ENCODE measurements around the gene CTNNA2.

CTNNA2 gene

DNA sequence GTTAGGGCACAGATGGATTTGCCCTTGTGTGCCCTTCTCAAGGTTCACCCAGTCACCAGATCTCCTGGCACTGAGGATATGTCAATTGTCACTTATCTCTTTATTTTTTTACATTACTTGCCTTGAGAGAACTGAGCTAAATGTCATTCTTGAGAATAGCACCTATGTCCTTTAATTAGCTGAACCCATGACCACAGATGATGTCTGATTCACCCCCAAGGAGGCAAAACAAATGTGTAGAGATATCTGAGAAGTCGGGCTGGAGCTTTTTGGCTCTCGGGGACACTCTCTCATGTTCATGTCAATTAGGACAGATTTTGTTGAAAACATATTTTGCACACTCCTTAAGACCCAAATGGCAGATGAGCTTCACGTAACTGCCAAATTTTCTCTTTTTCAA, 963.1 kb downstream of the CTNNA2 start:
- Histone ChIP-seq H3K9me3 (ENCODE audit: insufficient read depth, low read length) (no peaks in the 10 kb centered on the region), H3K4me2 (ENCODE audit: low read length) (peak overlapping the region; percentile 9), H3K4me1 (ENCODE audit: low read length) (peaks cover 8% of the 10 kb centered on the region), H2AFZ (ENCODE audit: low read depth, low read length) (no peak overlapping the region), H3K4me3 (ENCODE audit: low read length) (no peak overlapping the region), H4K20me1 (ENCODE audit: insufficient read depth, low read length) (no peaks in the 10 kb centered on the region), H3K27me3 (ENCODE audit: low read depth, low read length) (no peaks in the 10 kb centered on the region), H3K9ac (ENCODE audit: low read length) (no peak overlapping the region), H3K36me3 (replicated peaks; ENCODE audit: low read depth, low read length) (no peaks in the 10 kb centered on the region), H3K79me2 (ENCODE audit: low read length) (no peaks in the 10 kb centered on the region), H3K27ac (ENCODE audit: low read length) (no peak overlapping the region)
- TF ChIP-seq, protein P1, sequence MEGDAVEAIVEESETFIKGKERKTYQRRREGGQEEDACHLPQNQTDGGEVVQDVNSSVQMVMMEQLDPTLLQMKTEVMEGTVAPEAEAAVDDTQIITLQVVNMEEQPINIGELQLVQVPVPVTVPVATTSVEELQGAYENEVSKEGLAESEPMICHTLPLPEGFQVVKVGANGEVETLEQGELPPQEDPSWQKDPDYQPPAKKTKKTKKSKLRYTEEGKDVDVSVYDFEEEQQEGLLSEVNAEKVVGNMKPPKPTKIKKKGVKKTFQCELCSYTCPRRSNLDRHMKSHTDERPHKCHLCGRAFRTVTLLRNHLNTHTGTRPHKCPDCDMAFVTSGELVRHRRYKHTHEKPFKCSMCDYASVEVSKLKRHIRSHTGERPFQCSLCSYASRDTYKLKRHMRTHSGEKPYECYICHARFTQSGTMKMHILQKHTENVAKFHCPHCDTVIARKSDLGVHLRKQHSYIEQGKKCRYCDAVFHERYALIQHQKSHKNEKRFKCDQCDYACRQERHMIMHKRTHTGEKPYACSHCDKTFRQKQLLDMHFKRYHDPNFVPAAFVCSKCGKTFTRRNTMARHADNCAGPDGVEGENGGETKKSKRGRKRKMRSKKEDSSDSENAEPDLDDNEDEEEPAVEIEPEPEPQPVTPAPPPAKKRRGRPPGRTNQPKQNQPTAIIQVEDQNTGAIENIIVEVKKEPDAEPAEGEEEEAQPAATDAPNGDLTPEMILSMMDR (IDR thresholded peaks at IDR 0.05; ENCODE audit: low read depth, low read length) = no peak
- TF ChIP-seq EZH2phosphoT487 (IDR thresholded peaks at IDR 0.05; ENCODE audit: low read depth) = no peak

DNA sequence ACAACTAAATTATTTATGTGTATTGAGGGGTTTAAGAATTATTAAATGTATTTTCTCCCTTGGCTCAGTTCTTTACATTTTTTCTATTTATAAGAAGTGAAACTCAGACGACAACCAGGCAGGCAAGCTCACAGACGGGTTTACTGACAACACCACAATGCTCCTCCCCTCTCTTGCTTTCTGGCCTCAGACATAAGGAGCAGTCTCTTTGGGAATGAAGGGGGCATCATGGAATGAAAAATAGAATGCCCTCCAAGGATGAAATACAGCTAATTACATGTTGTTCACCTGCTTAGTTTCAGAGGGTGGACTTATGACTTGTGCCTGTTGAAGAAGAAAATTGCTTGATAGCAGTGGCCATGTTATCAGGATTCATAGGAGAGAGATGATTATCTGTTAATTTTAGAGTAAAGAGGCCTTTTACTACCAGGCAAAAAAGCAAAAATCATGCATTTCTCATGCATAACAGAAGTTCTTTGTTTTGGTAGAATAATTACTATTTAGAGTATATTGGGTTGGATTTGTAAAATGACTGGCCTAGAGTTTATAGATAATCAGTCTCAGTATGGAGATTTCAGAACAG, 963.8 kb downstream of the CTNNA2 start:
- Histone ChIP-seq H3K4me1 (ENCODE audit: low read length) (peaks cover 8% of the 10 kb centered on the region), H3K9ac (ENCODE audit: low read length) (no peak overlapping the region), H3K36me3 (replicated peaks; ENCODE audit: low read depth, low read length) (no peaks in the 10 kb centered on the region), H3K27me3 (ENCODE audit: low read depth, low read length) (no peaks in the 10 kb centered on the region), H3K4me2 (ENCODE audit: low read length) (peak overlapping the region; percentile 31), H3K9me3 (ENCODE audit: insufficient read depth, low read length) (no peaks in the 10 kb centered on the region), H2AFZ (ENCODE audit: low read depth, low read length) (peak overlapping the region; percentile 43; the same call in 1 of the 2 replicates), H3K4me3 (ENCODE audit: low read length) (no peak overlapping the region), H3K79me2 (ENCODE audit: low read length) (no peaks in the 10 kb centered on the region), H3K27ac (ENCODE audit: low read length) (no peak overlapping the region), H4K20me1 (ENCODE audit: insufficient read depth, low read length) (no peaks in the 10 kb centered on the region)
- TF ChIP-seq EZH2phosphoT487 (IDR thresholded peaks at IDR 0.05; ENCODE audit: low read depth) = no peak
- TF ChIP-seq, protein P1 (IDR thresholded peaks at IDR 0.05; ENCODE audit: low read depth, low read length) = no peak

DNA sequence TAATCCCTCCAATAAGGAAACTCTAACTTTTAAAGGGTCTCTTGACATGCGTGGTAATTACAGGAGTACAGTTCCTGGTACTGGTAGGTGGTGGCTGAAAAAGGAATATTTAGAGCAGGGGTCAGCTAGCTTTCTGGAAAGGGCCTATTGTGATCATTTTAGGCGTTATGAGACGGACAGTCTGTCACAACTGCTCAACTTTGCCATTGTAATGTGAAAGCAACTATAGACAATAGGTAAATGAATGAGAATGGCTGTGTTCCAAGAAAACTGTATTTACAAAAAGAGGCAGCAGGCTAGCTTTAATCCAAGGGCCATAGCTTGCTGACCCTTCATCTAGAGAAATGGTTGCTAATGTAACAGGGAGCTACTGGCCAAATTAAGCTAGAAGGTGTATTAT, 969.4 kb downstream of the CTNNA2 start:
- Histone ChIP-seq H3K27ac (ENCODE audit: low read length) (no peak overlapping the region), H3K36me3 (replicated peaks; ENCODE audit: low read depth, low read length) (no peaks in the 10 kb centered on the region), H3K79me2 (ENCODE audit: low read length) (no peaks in the 10 kb centered on the region), H3K9ac (ENCODE audit: low read length) (no peak overlapping the region), H3K4me2 (ENCODE audit: low read length) (no peak overlapping the region), H3K27me3 (ENCODE audit: low read depth, low read length) (no peaks in the 10 kb centered on the region), H2AFZ (ENCODE audit: low read depth, low read length) (no peak overlapping the region), H3K4me1 (ENCODE audit: low read length) (peaks cover 6% of the 10 kb centered on the region; the same call in 1 of the 2 replicates), H3K4me3 (ENCODE audit: low read length) (no peak overlapping the region), H3K9me3 (ENCODE audit: insufficient read depth, low read length) (no peaks in the 10 kb centered on the region), H4K20me1 (ENCODE audit: insufficient read depth, low read length) (no peaks in the 10 kb centered on the region)
- no peak for TF ChIP-seq EZH2phosphoT487 (IDR thresholded peaks at IDR 0.05; ENCODE audit: low read depth)
- TF ChIP-seq, protein P1 (IDR thresholded peaks at IDR 0.05; ENCODE audit: low read depth, low read length) = no peak

DNA sequence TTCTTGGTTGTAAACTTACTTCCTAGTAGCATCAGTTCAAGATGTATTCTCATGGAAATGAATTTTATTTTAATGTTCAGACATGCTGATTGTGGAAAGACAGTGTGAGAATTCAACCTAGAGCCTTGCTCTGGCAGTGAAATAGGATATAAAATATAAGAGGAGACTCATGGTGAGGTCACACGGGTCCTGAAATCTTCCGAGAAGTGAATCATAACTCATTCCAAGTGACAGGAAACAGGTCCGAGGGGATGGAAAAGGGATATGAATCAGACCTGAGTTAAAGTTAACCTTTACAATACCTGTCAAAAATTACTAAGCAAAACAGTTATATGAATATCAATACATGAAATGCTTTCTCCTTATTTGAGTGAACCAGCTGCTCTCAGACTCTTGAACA, 976.9 kb downstream of the CTNNA2 start:
- no peaks in the 10 kb centered on the region for H4K20me1 ChIP-seq (ENCODE audit: insufficient read depth, low read length)
- H3K9me3 ChIP-seq (ENCODE audit: insufficient read depth, low read length) = no peaks in the 10 kb centered on the region
- TF ChIP-seq, protein P1 (IDR thresholded peaks at IDR 0.05; ENCODE audit: low read depth, low read length) = no peak
- TF ChIP-seq EZH2phosphoT487 (IDR thresholded peaks at IDR 0.05; ENCODE audit: low read depth) = no peak
- no peak overlapping the region for H2AFZ ChIP-seq (ENCODE audit: low read depth, low read length)
- no peaks in the 10 kb centered on the region for H3K36me3 ChIP-seq (replicated peaks; ENCODE audit: low read depth, low read length)
- H3K27me3 ChIP-seq (ENCODE audit: low read depth, low read length) = no peaks in the 10 kb centered on the region
- H3K4me3 ChIP-seq (ENCODE audit: low read length) = no peak overlapping the region
- no peak overlapping the region for H3K9ac ChIP-seq (ENCODE audit: low read length)
- no peak overlapping the region for H3K4me2 ChIP-seq (ENCODE audit: low read length)
- no peak overlapping the region for H3K27ac ChIP-seq (ENCODE audit: low read length)
- no peaks in the 10 kb centered on the region for H3K4me1 ChIP-seq (ENCODE audit: low read length)
- H3K79me2 ChIP-seq (ENCODE audit: low read length) = no peaks in the 10 kb centered on the region

All from OCI-LY3 (cell line).